Heart left ventricle (tissue), 16 donors: ENCODE data around the gene MRPL53. TPM values are rescaled to one million over a fixed set of nuclear protein-coding genes. Genes with fewer than 3 reads are reported as not detected.

Source experiments
- ATAC-seq, 4 donors: fragments of 200-7000 bp; cut with Tn5 transposase; one replicate each; pipeline ENCODE4 v1.9.1; 2020 to 2022; ENCODE audit warnings: moderate library complexity in 4 of 4, mild to moderate bottlenecking in 3 of 4, moderate number of reproducible peaks in 1 of 4
- DNase-seq, 5 donors: peaks; one replicate each; pipeline ENCODE4 v3.0.0-alpha.2; 2020
- H3K27ac ChIP-seq, 12 donors: fragments of 200-600 bp; sonication (generic) in 4 of 12; one replicate each; pipeline versions ENCODE4 v1.5.0 to v1.8.0; 2016 to 2022; ENCODE audit warnings: mild to moderate bottlenecking in 2 of 12
- H3K27me3 ChIP-seq, 9 donors: fragments of 200-600 bp; sonication (generic) in 2 of 9; one replicate each; pipeline versions ENCODE4 v1.5.1 to v1.8.0; 2016 to 2022; ENCODE audit warnings: mild to moderate bottlenecking in 3 of 9
- H3K36me3 ChIP-seq, 9 donors: fragments of 200-600 bp; sonication (generic) in 2 of 9; one replicate each; pipeline versions ENCODE4 v1.5.0 to v1.8.0; 2018 to 2022; ENCODE audit warnings: mild to moderate bottlenecking in 2 of 9
- H3K4me1 ChIP-seq, 12 donors: fragments of 200-600 bp; sonication (generic) in 4 of 12; one replicate each; pipeline versions ENCODE4 v1.5.0 to v1.8.0; 2016 to 2022; ENCODE audit warnings: mild to moderate bottlenecking in 3 of 12
- H3K4me3 ChIP-seq, 12 donors: fragments of 200-600 bp; sonication (generic) in 4 of 12; one replicate each; pipeline versions ENCODE4 v1.5.0 to v1.8.0; 2017 to 2022; ENCODE audit warnings: mild to moderate bottlenecking in 9 of 12, moderate library complexity in 4 of 12
- H3K9me3 ChIP-seq, 12 donors: fragments of 200-600 bp; sonication (generic) in 4 of 12; one replicate each; pipeline versions ENCODE4 v1.5.0 to v1.8.0; 2016 to 2022; ENCODE audit warnings: mild to moderate bottlenecking in 1 of 12
- CTCF ChIP-seq, 12 donors: fragments of 200-600 bp; sonication (generic) in 4 of 12; IDR thresholded peaks; one replicate each; pipeline versions ENCODE4 v1.5.0 to v1.8.0; 2018 to 2022; ENCODE audit warnings: antibody characterized with exemption in 12 of 12, mild to moderate bottlenecking in 5 of 12
- POLR2A ChIP-seq, 2 donors: fragments of 450-650 bp; IDR thresholded peaks; one replicate each; pipeline ENCODE4 v1.6.1; 2017; ENCODE audit warnings: antibody characterized with exemption in 2 of 2, mild to moderate bottlenecking in 2 of 2, moderate library complexity in 2 of 2
- WGBS, 4 donors: extraction: QIAGEN DNeasy Blood & Tissue Kit in 2 of 4; methylation state at CpG; one replicate each; pipeline versions ENCODE4 v1.1.5 to v1.1.7; 2013 to 2018; 5-methylcytosine and 5-hydroxymethylcytosine counted together
- intact Hi-C, 10 donors: fragments of 100-400 bp; cut with DNase I; formaldehyde crosslinking; loops; one replicate each; pipeline versions ENCODE4 v1.11.1 to v1.14.2; 2022
- polyA plus RNA-seq, 2 donors: library from polyadenylated mRNA; stranded (reverse); fragments of 200-250 nt; gene quantifications; one replicate each; pipeline ENCODE4 v1.2.3, GENCODE V29; 2013
- total RNA-seq, 9 donors: library from RNA; depleted of rRNA in 2 of 9; stranded (reverse); fragments of >200 nt in 2 of 9; fragmentation: NEBNext Ultra II Directional in 3 of 9; extraction: Animal tissue kit (Norgen Biotek cat#: 25700) in 3 of 9; gene quantifications; one replicate each; pipeline versions ENCODE4 v1.1.0 to v1.2.4, GENCODE V29; 2016 to 2023
- donor health status: ischemic (EF 13 %, LVEDD 7.1; RV severe dilation, severe dysfunction).
- donor health status: healthy with polysubstance abuse.
- donor health status: DM: no; HTN: yes; CAD: no.
- donor health status: DM: no; HTN: no; CAD: no.
- donor health status: ischemic (EF 25% LVEDD 6.9; RV normal size, moderate dysfunction).
- donor health status: ischemic (EF 25% LVEDD 5.7; RV mildly dilated, moderate dysfunction).
- donor health status: healthy.
- donor health status: DM: yes; HTN: yes; CAD: no.
- donor health status: ischemic (EF 35%, LVEDD 5.7; RV mildly dilated, moderate dysfunction).
- donor health status: nonischemic (EF 11% LVEDD 7.7; RV severe dilation, severe dysfunction).
- donor health status: DM: yes; HTN: yes; CAD: no.
- donor health status: PGD.
- donor health status: ischemic (EF 29% LVEDD 5.4; RV normal size, mild dysfunction).
- donor health status: nonischemic (EF 23%, LVEDD 6.1; RV moderate dilation, normal function).

The MRPL53 gene
- total and polyA plus RNA-seq, 11 donors: 64.9 to 180 (median 135) TPM

DNA sequence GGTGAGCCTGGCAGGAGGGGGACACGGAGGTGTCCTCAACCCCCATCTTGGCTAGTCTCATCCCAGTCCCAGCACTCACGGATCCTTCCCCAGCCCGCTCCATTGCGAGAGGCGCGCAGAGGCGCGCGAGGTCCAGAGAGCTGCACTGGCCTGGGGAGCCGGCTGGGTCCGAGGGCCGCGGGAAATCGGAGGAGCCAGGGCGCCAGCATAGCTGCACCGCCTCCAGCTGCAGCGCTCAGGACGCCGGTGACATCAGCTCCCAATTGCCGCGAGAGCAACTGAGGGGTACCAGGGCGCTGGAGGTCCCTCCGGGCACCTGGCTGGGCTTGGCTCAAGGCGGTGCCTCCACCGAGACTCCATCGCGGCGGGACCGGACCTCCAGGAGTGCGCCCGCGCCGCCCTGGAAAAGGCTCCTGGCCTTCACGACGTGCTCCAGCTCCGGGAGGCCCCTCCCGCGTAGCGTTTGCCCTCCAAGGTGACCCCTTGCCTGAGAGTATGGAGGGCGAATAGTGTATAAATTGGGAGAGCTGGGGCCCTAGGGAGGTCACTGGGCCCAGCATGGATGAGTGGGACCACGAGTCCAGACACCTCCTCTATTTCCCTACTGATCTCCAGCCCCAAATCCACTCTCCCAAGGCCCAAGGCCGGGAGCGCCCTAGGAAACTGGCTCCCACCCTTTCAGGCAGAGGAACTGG is 36.2 kb downstream of the MRPL53 start:
- Histone ChIP-seq H3K9me3 (no peaks in the 10 kb centered on the region), H3K4me3 (peak overlapping the region in 9 of 12 donors; percentile 5 to 46 (median 25)), H3K36me3 (peaks cover 0 to 23% (median 12%) of the 10 kb centered on the region in 9 donors), H3K4me1 (peaks cover 0 to 50% (median 26%) of the 10 kb centered on the region in 12 donors), H3K27ac (peak overlapping the region in 8 of 12 donors; percentile 9 to 55 (median 23)), H3K27me3 (peaks cover 0 to 20% (median 0%) of the 10 kb centered on the region in 9 donors)
- TF ChIP-seq POLR2A (IDR thresholded peaks at IDR 0.05): no peak
- no peak for TF ChIP-seq CTCF (IDR thresholded peaks at IDR 0.05)
- ATAC-seq (no peak), DNase-seq (no peak)
- 68 to 90% (median 72%) methylated on average over 13 to 43 of the region's 43 CpGs for WGBS, 4 donors
- intact Hi-C loops: no loop called here

DNA sequence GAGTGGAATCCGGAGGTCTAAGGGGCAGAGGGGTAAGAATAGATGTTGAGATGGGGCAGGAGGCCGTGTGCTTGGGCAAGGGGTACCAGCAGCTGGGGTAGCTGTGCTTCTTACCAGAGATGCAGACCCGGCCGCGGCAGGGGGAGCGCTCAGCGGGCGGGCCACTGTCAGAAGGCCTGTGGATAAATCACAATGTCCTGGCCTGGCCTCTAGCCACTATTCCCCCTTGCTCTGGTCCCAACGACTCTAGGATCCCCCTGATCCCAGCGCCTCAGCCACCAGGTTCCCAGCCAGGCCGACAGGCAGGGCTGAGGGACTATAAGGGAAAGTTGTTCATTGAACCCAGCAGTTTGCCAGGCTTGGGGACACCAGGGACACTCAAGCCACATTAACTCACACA is 42.0 kb downstream of the MRPL53 start:
- Histone ChIP-seq H3K27me3 (no peaks in the 10 kb centered on the region), H3K9me3 (no peaks in the 10 kb centered on the region), H3K27ac (no peak overlapping the region), H3K36me3 (peaks cover 0 to 75% (median 68%) of the 10 kb centered on the region in 9 donors), H3K4me3 (no peak overlapping the region), H3K4me1 (peaks cover 0 to 1% (median 0%) of the 10 kb centered on the region in 12 donors)
- 90 to 93% (median 91%) methylated on average over 11 of the region's 11 CpGs for WGBS, 4 donors
- ATAC-seq (no peak), DNase-seq (no peak)
- TF ChIP-seq POLR2A (IDR thresholded peaks at IDR 0.05) (no peak), CTCF (IDR thresholded peaks at IDR 0.05) (no peak)
- intact Hi-C loops: no loop called here

GRCh38 chr2:74429487-74430451 is 42.7 kb downstream of the MRPL53 start:
- 91 to 94% (median 92%) methylated on average over 15 to 18 of the region's 18 CpGs for WGBS, 4 donors
- H3K4me1 ChIP-seq: no peaks in the 10 kb centered on the region
- peaks cover 0 to 78% (median 68%) of the 10 kb centered on the region in 9 donors for H3K36me3 ChIP-seq

More at GRCh38 chr2:74429487-74430451, 42.7 kb downstream of the MRPL53 start:
- intact Hi-C loops: no loop called here
- TF ChIP-seq POLR2A (IDR thresholded peaks at IDR 0.05) (no peak), CTCF (IDR thresholded peaks at IDR 0.05) (no peak)
- H3K27me3 ChIP-seq: no peaks in the 10 kb centered on the region
- no peaks in the 10 kb centered on the region for H3K9me3 ChIP-seq
- no peak overlapping the region for H3K4me3 ChIP-seq
- no peak overlapping the region for H3K27ac ChIP-seq
- DNase-seq: no peak
- no peak for ATAC-seq
